Erythroblast (primary cell): ENCODE data around the gene TOR1AIP2.
"Not testable (repeated sequence)": the region's sequence is repeated elsewhere in the genome, so short reads cannot be mapped to it uniquely, and the experiment has no call there.

Experiments used
- DNase-seq, 2 experiments: peaks; one replicate each; lab custom pipeline; 2025; lab: John Stamatoyannopoulos, UW
- GATA1 ChIP-seq: IDR thresholded peaks from 2 replicates; pipeline ENCODE4 v1.6.1; 2011; ENCODE audit warnings: low read depth, mild to moderate bottlenecking, control low read depth, low read length, moderate library complexity
- POLR2A ChIP-seq: IDR thresholded peaks from 2 replicates; pipeline ENCODE4 v1.6.1; 2011; ENCODE audit warnings: mild to moderate bottlenecking, low read length

The TOR1AIP2 gene

GRCh38 chr1:179860652-179861051 is 17.0 kb downstream of the TOR1AIP2 start:
- no peak for DNase-seq
- no peak for TF ChIP-seq POLR2A
- no peak for TF ChIP-seq GATA1

GRCh38 chr1:179857009-179857408 is 20.6 kb downstream of the TOR1AIP2 start:
- TF ChIP-seq POLR2A (no peak), GATA1 (no peak)
- no peak for DNase-seq

- TF ChIP-seq POLR2A (no peak), GATA1 (no peak)
- DNase-seq = no peak
Observed at GRCh38 chr1:179856296-179856695, 21.3 kb downstream of the TOR1AIP2 start.

- not testable (repeated sequence) for DNase-seq
Observed at GRCh38 chr1:179855831-179856230, 21.8 kb downstream of the TOR1AIP2 start.

GRCh38 chr1:179853102-179853501 is 24.5 kb downstream of the TOR1AIP2 start:
- no peak for TF ChIP-seq GATA1
- TF ChIP-seq POLR2A = no peak
- DNase-seq = no peak

- no peak for DNase-seq
- TF ChIP-seq POLR2A = no peak
- TF ChIP-seq GATA1 = no peak
Observed at GRCh38 chr1:179848233-179848632, 29.4 kb downstream of the TOR1AIP2 start.

GRCh38 chr1:179840107-179840506 is 37.5 kb downstream of the TOR1AIP2 start:
- TF ChIP-seq GATA1 (no peak), POLR2A (no peak)
- no peak for DNase-seq

- not testable (repeated sequence) for DNase-seq
Observed at GRCh38 chr1:179836686-179837445, 40.7 kb downstream of the TOR1AIP2 start.

GRCh38 chr1:179831852-179832699 is 45.5 kb downstream of the TOR1AIP2 start:
- TF ChIP-seq POLR2A = no peak
- no peak for TF ChIP-seq GATA1
- no peak for DNase-seq

GRCh38 chr1:179831225-179831624 is 46.4 kb downstream of the TOR1AIP2 start:
- no peak for DNase-seq
- no peak for TF ChIP-seq POLR2A

- no peak for TF ChIP-seq GATA1
- TF ChIP-seq POLR2A = no peak
- no peak for DNase-seq
Observed at GRCh38 chr1:179828554-179829110, 49.0 kb downstream of the TOR1AIP2 start.

GRCh38 chr1:179826626-179827280 is 50.9 kb downstream of the TOR1AIP2 start:
- no peak for TF ChIP-seq POLR2A
- TF ChIP-seq GATA1 = no peak

GRCh38 chr1:179825798-179826460 is 51.7 kb downstream of the TOR1AIP2 start:
- DNase-seq = no peak
- TF ChIP-seq POLR2A = no peak
- no peak for TF ChIP-seq GATA1

More at GRCh38 chr1:179826626-179827280, 50.9 kb downstream of the TOR1AIP2 start:
- no peak for DNase-seq
